ENCODE results near the gene PANX3. TPM values are rescaled to one million over a fixed set of nuclear protein-coding genes. Genes with fewer than 3 reads are reported as not detected.

PANX3 gene
- polyA plus RNA-seq, 1 donor = not detected

DNA sequence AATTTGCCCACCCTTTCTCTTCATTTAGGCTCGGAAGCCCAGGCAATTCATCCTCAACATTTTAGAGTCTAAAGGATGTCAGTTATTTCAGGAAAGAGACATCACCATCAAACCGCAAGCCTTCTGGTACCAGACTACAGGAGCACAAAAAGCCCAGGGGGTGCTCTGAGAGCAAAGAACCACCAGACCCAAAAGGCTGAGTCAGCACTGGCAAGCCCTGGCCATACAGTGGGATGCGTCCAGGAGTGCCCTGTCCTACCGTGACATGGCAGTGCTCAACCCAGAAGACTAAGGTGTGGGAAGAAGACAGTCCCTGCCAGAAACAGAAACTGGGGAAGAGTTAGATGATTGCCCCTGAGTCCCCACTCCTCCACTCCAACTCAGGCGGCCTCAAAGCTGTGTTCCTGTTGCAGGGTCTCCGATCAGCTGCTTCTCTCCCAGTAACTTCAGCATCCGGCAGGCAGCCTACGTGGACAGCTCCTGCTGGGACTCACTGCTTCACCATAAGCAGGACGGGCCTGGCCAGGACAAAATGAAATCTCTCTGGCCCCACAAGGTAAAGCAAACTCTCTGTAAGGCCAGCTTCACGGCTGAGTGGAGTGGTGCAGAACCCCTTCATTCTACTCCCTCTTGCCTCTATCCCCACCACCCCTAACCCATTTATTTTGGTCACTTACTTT lies 1.5 kb downstream of the PANX3 start:
- no peak for DNase-seq (ENCODE audit: low read depth)

DNA sequence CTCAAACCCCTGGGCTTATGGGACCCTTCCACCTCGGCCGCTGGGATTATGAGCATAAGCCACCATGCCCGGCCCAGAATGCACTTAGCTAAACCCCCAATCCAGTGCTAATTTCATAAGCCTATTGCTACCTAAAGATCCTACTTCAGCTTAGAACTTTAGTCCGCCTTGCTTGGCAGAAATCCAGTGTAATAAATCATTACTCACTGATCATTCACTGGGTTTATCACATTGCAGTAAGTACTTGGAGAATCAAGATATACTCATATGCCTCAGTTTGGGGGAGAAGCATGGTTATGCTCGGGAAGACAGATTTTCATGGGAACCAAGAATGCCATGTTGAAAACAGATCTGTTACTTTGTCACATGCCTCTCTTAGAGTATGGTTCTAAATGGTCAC lies 7.6 kb downstream of the PANX3 start:
- DNase-seq (ENCODE audit: low read depth) = no peak

DNA sequence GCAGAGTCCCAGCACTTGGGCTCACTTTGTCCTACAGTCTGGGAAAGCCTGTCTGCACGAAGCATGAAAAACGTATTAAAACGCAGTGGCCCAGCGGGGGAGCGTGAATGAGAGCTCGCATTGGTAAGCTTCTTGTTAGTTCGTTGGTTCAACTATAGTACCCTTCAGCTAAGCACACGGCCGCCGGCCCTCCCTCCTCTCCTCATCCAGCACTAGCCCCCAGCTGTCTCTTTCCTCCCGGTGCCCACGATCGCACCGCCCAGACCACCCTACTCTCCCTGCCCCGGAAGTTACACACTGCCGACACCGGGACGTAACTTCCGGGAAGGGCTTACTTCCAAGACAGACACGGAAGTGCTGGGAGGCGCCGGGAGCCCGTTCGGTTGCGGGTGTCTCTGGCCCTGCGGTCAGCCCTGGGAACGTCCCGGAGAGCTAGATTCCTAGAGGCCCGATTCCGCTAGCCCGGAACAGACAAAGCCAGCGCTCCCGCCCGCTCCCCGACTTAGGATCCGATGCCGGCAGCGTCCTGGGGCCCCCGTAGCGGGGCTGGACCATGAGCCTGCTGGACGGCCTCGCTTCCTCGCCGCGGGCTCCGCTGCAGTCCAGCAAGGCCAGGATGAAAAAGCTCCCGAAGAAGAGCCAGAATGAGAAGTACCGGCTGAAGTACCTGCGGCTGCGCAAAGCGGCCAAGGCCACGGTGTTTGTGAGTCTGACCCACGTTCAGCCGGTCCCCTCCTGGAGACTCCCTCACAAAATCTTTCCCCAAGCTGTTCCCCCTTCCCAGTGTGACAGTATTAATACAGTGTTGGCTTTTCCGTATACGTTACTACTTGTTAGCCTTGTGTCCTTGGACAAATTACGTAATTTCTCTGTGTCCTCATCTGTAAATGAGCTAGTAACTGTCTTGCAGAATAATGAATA lies 11.6 kb downstream of the PANX3 start, which contains the start of gene TBRG1:
TSS of gene TBRG1 (plus strand) at position 334 of the 921 bp plus-strand sequence. CDS start at position 554, 220 bp downstream.
- DNase-seq (ENCODE audit: low read depth) = peak; percentile 91

DNA sequence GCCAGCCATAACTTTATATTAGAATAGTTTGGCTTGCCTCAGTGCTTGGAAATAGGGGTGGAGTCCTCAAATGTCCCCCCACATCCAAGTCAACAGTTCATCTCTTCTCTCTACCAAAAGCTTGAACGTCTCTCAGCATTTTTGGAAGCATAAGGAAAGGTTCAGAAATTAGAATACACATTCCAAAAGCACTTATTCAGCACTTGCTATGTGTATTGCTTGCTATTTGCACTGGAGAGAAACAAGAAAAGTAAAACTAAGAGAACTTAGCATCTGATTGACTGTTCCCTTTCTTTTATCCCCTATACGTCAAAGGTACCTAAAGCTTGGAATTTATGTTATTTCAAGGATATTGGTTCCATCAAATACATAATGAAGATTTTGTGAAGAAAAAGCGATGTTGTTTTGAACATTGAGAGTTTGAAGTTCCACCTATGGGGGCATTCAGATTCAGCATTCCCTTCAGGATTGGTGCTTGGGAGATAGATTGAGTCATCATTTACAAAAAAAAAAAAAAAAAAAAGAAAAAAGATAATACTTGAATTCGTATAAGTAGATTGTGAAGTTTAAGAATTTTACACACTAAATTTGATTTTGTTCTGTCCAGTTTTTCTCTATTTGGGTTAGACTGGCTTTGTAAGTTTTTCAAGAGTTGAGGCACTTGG lies 12.8 kb downstream of the PANX3 start:
- no peak for DNase-seq (ENCODE audit: low read depth)

DNA sequence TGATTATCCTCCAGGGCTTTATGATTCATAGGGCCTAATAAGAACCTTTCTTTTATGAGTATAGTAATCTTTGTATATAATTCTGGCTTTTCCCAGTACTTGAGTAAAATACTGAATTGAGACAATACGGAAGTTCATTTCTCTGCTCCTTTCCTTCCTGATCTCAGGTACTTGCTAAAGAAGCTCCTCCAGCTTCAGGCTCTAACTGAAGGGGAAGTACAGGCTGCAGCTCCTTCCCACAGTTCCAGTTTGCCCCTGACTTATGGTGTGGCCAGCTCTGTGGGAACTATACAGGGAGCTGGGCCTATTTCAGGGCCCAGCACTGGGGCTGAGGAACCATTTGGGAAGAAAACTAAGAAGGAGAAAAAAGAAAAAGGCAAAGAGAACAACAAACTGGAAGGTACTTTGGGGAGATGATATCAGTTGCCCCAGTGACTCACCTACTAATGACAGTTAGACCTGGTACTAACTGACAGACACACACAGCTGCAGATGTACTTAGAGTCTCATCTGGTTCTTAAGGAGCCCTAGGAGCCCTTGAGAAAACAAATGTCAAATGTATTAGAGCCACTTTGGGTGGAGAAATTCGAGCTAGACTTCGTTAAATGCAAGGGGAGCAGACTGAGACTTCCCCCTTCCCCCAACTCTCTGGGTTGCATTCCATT lies 14.4 kb downstream of the PANX3 start:
- no peak for DNase-seq (ENCODE audit: low read depth)

DNA sequence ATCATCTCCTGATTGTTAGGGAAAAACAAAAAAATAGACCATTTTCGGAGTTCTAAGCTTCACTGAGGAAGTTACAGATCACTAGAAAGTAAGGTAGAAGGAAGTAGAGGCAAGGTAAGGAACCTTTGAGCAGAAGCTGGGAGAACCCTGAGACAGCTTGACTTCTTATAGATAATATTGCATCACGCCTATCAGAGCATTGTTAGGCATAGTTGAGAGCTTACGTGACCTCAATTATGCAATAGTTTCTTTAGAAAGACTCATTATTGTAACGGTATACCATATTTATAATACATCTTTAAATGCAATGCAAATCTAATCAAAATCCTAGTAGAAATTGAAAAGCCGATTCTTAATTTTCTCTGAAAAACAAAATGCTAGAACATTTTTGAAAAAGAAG lies 16.3 kb downstream of the PANX3 start:
- no peak for DNase-seq (ENCODE audit: low read depth)

DNA sequence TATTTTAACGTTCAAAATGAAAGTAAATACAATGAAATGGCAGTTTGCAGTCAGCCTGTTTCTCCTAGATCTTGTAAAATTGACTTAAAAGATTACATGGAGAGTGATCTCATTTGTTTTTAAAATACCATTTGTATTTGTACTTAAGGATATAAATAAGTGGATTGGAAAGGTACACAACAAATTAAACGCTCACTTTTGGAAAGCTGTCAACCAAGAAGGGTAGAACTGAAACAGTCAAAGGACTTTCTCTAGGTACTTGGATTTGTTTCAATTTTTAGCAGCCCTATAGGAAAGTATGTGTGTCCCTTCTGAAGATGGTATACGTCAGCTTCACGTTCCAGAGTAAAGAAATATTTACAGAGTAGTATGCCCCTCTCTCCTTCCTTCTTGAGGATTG lies 18.7 kb downstream of the PANX3 start:
- no peak for DNase-seq (ENCODE audit: low read depth)

DNA sequence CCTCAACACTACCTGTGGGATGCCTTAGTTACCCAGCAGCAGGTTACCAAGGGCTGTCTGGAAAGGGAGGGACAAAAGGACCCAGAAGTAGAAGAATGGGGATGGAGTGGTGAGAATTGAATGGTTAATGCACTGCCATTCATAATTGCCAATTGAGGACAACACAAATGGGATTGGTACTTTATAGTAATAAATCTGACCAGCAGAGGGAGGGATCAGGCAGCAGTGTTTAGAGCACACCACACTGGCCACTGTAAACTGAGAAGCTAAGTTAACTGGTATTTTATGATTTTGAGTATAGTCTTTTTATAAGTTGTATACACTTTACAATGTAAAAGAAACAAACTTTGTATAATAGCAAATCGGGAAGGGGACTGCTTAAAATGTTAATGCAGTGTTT lies 22.1 kb downstream of the PANX3 start:
- no peak for DNase-seq (ENCODE audit: low read depth)

DNA sequence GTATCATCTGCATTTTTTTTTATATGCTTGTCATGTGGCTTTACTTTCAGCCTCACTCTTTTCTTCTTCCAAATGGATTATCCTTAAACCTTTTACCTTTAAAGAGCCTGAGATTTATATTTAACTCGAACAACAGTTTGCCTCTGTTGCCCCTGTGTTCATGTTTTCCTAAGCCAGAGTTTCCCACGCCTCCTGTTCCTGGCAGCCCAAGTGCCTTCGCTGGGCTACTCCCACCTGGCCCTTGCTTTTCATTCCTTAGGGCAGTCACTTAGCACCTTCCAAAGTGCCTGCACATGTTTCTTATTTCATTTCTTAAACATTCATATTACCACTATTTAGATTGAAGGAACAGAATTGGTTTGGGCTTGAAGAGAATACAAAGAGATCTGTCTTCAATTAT lies 24.7 kb downstream of the PANX3 start:
- DNase-seq (ENCODE audit: low read depth) = no peak

DNA sequence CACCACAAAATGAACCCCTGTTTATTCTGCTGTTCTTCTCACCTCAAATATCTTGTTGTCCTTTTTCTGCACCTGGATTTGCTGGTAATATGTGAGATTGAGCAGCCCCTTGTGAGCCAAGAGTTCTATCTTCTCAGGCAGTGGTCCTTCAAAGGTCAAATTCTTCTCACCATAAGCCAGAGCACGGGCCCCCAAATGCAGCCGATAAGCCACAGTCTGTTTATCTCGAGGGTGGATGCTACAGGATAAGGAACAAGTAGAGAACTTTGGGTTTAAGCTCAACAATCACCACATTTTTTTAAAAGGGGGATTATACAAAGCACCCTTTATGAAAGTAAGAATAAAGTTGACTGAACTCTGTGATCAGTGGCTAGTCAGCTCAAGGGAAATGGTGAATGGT lies 27.3 kb downstream of the PANX3 start:
- no peak for DNase-seq (ENCODE audit: low read depth)

DNA sequence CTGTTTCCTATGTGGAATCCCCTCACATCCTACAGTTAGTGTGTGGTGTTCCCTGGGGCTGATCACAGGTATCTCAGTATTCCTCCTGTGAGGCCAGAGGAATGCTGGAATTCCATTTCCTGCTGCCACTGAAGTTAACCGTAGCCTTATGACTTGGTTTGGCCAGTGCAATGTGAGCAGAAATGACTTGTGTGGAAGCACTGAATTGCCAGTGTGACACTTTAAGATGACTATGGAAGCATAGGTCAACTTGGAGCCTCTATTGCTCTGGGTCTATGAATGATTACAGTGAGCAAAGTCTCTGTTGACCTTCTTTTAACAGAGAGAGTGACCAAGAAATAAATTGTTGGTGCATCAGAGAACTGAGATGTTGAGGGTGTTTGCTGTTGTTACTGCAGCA lies 28.0 kb downstream of the PANX3 start:
- DNase-seq (ENCODE audit: low read depth) = no peak

DNA sequence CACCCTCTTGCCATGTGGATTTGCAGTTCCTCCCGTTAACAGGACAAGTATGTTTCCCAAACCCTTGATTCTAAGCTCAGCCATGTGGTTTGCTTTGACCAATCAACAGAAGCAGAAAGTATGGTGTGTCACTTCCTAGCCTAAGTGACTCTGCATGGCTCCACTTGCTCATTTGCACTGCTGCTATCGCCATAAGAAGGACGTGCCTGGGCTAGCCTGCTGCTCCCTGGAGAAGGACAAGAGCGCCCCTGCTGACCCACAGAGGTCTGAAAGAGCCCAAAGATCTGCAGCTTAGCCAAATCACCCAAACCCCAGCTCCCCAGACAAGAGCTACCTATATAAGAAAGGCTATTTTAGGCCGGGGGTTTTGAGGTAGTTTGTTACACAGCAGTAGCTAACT lies 29.4 kb downstream of the PANX3 start:
- no peak for DNase-seq (ENCODE audit: low read depth)

DNA sequence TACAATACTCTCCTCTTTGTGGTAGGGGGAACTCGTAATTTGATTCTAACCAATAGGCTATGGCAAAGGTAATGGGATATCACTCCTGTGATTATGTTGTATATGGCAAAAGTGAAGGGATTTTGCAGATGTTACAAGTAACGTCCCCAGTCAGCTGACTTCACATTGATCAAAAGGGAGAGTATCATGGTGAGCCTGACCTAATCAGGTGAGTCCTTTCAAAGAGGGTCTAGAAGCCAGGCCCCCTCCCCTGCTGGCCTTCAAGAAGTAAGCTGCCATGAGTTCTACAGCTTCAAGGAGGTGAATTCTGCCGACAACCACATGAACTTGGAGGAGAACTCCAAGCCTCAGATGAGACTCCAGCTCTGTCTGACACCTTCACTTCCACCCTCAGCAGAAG lies 31.4 kb downstream of the PANX3 start:
- DNase-seq (ENCODE audit: low read depth) = no peak

DNA sequence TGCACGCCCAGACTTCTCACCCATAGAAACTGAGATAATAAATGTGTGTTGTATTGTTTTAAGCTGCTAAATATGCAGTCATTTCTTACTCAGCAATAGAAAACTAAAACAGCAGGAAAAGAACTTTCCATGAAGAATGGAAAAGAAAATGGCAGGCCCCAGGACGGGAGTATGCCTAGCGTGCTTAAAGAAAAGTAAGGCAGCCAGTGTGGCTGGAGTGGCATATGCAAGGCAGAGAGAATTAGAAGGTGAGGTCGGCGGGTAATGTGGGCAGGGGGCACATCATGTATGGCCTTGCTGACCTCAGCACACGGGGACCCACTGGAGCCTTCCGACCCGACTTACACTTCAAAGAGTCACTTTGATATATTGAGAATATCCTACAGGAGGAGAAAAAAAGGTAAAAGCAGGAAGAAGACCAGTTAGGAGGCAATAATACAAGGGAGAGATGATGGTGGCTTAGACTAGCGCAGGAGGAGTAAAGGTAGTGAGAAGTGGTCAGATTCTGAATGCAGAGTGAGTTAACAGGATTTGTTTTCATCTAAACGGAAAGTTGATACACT lies 31.9 kb downstream of the PANX3 start:
- no peak for DNase-seq (ENCODE audit: low read depth)

DNA sequence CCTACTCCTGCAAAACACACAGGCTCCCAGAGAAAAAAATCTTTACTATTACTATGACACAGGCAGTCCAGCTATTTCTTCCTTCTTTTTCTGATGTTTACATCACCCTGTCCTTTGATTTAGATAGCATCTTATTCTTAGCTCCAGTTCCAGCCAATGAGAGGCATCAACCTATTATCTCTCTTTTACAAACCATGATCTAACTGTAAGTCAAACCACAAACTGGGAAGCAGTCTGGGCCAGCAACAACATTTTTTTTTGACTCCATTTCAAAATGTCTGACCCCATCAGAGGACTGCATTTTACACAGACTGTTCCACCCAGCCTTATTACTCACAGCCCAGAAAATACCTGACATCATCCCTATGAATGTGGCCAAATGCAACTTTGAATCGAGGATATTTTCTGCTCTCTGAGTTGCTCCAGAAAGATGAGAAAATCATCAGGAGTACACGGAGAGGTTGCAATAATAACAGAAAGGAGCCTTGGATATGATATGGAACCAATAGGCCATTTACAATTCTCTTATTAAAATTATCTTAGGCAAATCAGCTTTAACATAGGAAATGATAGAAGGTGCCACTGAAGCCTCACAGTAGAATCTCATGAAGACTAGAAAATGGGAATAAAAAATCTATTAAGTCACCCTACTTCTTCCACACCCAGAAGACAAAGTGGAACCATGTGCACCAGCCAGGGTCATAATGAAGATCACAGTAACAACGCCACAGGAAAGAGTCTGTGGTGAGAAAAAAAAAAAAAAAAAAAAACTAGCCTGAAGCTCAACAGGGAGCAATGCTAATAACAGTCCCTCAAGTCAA lies 32.6 kb downstream of the PANX3 start:
- DNase-seq (ENCODE audit: low read depth) = no peak

DNA sequence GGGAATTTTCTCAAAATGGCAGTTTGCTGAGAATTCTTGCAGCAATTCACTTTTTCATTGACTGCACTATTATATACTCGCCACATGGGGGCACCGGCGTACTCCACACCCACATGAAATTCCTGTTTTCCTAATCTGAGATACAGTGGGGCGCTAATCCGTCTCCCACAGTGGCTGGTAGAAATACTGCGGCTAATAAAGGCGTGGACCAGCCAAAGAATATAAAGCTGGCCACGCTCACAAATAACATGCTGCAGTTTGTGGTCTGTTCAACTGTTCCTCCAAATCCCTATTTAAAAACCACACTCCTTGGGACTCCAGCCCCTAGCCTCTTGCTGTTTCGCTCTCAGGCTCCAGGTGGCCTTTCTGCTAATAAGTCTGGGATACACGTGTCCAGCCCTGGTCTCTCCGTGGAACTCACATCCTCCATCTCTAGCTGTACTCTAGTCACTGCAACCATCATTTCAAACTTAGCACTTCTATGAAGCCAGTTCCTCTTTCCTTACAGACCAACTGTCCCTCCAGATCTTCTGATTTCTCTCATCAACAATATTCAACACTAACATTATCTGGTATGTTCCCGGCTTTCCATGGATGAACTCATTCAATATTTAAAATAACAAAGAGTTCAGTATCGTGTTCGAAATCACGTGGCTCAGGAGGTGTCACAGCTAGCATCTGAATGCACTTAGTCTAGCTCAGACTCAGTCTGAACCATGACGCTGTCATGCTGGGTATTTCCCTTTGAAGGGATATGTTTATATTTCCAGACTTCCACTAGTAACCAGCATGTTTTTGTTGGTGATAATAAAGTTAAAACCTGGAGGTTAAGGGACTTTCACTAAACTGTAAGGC lies 33.4 kb downstream of the PANX3 start:
- DNase-seq (ENCODE audit: low read depth) = no peak

DNA sequence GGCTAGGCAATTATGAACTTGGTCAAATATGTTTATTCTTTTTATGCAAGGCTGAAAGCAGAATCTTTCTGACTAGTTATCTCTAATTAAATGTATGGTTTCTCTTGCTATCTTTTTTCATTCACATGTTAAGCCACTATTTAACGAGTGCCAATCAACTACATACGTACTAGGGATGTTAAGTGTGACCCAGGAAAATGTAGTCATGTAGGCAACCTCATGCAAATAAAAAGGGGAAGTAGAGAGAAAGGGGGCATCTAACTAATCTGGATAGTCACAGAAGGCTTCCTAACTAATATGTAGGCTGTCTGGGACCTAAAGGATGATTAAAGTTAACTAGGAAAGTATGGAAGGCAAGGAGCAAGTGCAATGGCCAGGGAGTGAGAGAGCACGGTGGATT lies 34.9 kb downstream of the PANX3 start:
- DNase-seq (ENCODE audit: low read depth) = no peak

DNA sequence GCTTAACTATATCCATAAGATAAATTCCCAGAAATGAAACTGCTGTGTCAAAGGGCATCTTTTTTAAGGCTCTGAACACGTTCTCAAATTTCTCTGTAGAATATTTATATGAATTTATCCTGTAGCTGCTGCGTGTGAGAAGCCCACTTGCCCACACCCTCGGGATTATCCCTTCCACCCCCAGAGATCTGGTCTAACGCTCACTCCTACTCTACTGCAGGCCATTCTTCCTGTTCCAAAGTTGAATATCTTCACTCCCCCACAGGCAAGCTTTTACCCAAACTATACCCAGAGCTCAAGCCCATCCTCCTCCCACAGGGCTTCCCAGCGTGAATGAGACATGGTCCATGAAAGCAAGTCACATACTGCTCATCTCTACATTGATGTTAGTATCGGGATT lies 37.4 kb downstream of the PANX3 start:
- no peak for DNase-seq (ENCODE audit: low read depth)

DNA sequence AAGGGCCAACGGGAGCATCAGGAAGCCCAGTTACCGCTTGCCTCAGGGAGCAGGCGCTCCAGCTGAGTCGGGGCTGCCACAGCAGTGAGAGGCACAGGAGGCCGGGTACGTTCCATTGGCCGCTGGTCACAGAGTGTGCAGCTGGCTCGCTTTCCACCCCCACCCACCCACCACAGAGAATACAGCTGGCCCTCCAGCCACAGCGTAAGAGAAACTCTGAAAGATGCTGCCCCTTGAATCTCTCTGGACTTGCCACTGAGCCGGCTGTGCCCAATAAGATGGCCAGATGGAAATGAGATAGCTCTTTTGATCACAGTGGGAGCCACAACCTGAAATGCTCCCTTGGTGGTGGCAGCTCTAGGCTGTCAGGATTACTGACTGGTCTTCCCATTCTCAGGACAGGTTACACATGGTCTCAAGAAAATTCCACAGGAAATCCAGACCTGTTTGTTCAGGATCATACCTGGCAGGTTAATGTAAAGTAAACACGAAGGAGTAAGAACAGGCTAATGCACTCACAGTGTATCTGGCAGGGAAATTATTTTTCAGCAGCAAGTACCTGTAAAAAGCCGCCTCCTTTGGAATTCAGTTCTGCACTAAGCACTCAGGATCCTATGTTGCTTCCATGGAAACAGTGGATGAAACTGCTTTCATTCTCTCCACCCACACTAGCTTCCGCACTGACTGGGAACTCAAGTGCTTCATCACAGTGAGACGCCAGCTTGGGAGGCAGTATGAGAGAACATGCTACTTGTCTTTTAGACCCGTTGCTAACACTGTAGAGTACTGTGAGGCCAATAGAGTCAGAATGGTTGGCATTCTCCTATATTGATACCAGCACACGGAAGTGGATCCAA lies 45.8 kb downstream of the PANX3 start:
- no peak for DNase-seq (ENCODE audit: low read depth)
